HG03060 (cell line): ENCODE measurements around the gene PYROXD2.

ENCODE experiments used
- ATAC-seq: cut with Tn5 transposase; IDR thresholded peaks from one replicate; pipeline ENCODE4 v1.9.1; 2021; ENCODE audit warnings: low read depth, moderate number of reproducible peaks; ENCODE audit not compliant: unreplicated experiment

Gene PYROXD2

DNA sequence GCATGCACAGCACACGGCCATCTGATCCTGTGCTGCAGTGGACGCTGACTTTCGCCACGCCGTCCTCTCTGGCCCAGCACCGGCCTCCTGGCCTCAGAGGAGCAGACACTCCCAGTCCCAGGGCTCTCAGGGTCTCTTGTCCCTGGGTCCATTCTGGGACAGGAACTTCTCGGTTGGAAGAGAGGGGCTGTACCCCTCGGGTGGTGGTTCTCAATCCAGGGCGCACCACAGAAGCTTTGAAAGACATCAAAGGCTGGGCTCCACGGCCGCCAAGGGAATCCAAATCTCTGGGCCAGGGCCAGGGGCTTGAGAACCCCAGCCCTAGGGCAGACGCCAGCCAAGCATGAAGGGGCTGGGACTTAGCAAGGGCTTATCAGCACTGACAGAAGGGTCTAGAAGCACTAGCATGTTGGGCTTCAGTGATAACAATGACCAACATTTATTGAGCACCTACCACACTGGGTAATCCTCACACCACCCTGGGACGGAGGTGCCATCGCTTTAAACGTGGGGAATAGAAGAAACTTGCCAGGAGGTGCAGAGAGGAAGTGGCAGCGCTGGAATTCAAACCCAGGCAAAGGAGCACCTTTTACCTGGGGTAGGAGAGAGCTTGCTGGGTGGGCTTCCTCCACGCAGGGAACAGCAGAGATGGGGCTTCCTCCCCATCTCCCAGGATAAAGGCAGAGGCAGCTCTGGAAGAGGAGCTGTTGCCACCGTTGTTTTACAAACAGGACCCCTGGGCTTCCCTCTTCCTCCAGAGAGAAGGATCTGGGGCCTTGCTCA lies 1.8 kb upstream of the PYROXD2 start:
- ATAC-seq: no peak

DNA sequence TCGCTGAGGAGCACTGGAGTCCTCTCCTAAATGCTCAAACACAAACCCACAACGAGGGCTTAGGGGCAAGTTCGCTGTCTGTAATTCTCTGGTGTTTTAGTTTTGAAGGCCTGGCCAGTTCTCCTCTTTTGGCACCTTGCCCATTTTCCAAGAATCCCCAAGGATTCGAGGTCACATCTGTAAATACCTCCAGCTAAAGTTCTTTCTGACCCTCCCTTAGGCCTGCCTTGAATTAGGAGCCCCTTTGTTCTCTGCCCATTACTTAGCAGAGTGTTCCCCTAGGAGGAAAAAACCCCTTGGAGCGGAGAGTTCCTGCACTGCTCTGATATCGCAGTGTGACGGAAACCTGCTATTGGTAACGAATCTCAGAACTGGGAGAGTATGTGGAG lies 743 bp upstream of the PYROXD2 start:
- no peak for ATAC-seq

DNA sequence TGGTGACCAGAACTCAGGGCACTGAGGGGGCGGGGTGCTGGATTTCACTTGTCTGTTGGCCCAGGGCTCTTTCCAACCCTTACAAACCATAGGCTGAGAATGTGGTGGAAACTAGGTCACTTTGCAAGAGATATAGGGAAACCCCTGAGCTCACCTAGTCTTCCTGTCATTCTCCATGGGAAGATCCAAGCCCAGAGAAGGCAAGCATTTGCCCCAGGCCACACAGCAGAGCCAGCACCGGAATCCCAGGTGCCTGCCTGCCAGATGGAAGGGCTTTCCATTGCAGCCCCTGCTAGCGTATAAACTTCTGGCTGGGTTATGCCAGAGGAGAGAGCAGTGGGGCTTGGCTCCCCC lies 427 bp downstream of the PYROXD2 start:
- ATAC-seq: no peak

GRCh38 chr10:98411768-98412167 lies 3.2 kb downstream of the PYROXD2 start:
- no peak for ATAC-seq

GRCh38 chr10:98411166-98411565 lies 3.8 kb downstream of the PYROXD2 start:
- no peak for ATAC-seq

- ATAC-seq: no peak
Observed at GRCh38 chr10:98410759-98411158, 4.2 kb downstream of the PYROXD2 start.

GRCh38 chr10:98410135-98410743 lies 4.7 kb downstream of the PYROXD2 start:
- no peak for ATAC-seq

- ATAC-seq: no peak
Observed at GRCh38 chr10:98408799-98409198, 6.2 kb downstream of the PYROXD2 start.

GRCh38 chr10:98407744-98408241 lies 7.2 kb downstream of the PYROXD2 start:
- no peak for ATAC-seq

DNA sequence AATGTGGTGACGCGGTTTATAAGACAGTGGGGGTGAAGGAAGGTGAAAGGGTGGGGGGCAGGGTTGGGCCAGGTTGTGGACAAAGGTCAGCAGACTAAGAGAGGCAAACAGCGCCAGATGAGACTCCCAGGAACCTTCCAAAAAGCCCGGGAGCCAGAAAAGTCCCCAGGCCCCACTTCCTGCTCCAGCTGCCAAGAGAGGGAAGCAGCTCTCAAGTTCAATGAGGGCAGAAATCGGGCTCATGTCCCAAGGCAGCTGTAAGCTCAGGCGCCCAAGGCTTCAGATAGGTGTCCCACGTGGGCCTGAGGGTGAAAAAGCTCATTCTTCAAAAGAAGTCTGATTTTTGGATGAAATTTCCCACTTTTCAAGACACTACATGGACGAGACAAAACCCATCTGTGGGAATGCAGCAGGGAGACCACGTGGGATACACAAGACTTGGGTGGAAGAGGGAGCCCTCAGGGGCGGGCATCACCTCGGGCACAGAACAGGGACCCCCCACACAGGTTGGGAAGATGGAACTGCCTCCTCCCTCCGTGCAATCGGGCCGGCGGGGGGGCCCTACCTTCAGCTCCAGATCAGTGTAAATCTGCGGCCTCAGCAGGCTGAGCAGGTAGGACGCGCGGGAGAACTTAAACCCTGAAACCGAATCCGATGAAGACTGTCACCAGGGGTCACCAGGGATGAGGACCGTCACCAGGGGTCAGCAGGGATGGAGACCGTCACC lies 7.8 kb downstream of the PYROXD2 start:
- ATAC-seq: no peak

DNA sequence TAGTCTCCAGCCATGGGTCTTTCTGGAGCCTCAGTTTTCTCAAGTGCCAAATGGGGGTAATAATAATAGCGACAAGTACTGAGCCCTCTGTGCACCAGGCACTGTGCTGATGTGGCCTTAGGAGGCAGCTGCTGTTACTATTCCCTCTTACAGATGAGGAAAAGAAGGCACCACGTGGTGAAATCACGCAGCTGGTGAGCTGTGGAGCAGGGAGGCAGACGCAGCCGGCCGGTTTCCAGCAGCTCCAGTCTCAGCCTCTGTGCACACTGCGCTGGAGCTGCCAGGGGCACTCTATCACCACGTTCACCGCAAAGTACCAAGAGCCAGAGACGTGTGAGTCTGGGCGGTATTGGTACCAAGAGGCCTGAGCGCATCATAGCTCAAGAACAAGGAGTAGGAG lies 9.6 kb downstream of the PYROXD2 start:
- no peak for ATAC-seq

- no peak for ATAC-seq
Observed at GRCh38 chr10:98404571-98405359, 10.2 kb downstream of the PYROXD2 start.

GRCh38 chr10:98403812-98404504 lies 11.0 kb downstream of the PYROXD2 start:
- no peak for ATAC-seq

DNA sequence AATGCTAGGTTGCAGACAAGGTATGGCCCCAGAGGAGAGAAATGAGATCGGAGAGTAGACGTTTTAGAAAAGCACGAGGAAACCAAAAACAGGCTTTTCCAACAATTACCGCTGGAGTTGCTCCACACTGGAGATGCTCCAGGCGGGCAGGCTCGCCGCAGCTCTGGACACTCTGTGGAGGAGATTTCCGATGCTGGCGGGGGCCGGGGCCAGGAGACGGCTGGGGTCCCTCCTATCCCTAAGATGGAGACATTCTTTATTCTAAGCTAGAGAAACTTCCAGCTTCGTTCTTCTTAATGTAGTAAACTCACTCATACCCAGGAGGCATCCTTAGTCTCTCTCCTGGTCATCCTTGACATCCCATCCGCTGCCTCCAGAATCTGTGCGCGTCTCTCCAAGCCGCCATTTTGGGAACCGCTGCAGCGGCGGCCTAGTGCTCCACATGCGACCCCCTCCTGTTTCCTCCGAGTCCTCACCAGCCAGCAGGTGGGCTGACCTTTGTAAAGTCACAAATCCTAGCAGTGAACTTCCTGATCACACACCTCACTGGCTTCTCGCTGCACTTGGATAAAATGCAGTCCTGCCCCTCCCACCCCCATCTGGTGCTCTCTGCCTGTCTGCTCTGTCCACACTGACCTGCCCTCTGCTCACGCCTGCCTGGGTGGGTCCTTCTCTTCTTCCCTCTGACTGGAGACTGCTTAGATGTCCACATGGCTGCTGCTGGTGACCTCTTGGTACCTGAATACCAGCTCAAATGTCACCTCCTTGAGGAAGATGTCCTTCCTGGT lies 11.9 kb downstream of the PYROXD2 start:
- ATAC-seq: no peak

- no peak for ATAC-seq
Observed at GRCh38 chr10:98402478-98402877, 12.5 kb downstream of the PYROXD2 start.

- no peak for ATAC-seq
Observed at GRCh38 chr10:98400482-98400881, 14.5 kb downstream of the PYROXD2 start.

DNA sequence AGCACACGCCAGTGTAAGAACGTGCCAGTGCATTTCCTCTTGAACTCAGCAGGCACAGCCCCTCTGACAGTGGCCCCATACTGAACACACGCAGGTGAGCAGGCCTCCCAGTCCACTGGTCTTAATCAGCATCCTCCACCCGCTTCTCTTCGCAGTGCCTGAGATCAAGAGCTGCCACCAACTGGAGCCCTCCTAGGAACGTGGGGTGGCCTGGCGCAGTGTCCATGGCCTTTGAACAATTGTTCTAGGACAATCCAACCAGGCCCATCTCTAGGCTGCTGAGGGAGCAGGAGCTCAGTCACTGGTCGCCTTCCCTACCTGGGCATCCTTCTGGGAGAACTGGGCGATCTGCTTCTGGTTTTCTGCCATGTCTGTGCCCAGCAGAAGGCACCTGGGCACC lies 15.2 kb downstream of the PYROXD2 start:
- ATAC-seq: no peak

DNA sequence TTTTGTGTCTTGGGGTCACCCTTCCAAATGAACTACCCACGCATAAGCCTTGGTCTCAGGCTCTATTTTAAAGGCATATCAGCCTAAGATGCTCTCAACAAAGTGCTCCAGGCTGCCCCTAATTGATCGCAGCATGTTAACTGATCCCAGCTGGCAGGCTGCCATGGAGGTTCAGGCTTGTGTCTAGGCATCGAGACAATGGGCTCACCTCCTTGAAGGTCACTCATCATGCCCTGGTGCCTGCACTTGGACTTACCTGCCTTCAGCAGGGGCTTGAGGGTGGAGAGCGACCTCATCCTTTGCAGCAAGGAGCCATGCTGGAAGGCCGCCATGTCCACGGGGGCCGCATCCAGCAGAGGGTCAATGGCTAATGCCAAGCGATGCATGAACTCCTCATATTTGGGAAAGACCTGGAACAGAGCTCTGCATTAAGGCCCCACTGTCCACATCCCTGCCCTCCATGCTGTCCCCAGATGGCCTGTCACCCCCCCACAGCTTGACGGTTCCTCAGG lies 17.8 kb downstream of the PYROXD2 start:
- ATAC-seq: no peak
